H9 (cell line): ENCODE results near the gene TMBIM6. TPM values are rescaled to one million over a fixed set of nuclear protein-coding genes. Genes with fewer than 3 reads are reported as not detected.
"Not testable (repeated sequence)": the region's sequence is repeated elsewhere in the genome, so short reads cannot be mapped to it uniquely, and the experiment has no call there.

Experiments used
- DNase-seq: peaks from one replicate; pipeline ENCODE4 v3.0.0-alpha.2; 2017
- H2AFZ ChIP-seq: one replicate; pipeline ENCODE4 v1.6.1; 2013; ENCODE audit warnings: mild to moderate bottlenecking, low read length, control low read depth, moderate library complexity
- H2AK5ac ChIP-seq: 2 replicates; pipeline ENCODE4 v1.6.1; 2013; ENCODE audit warnings: low read length, control low read depth, mixed read lengths; ENCODE audit not compliant: insufficient read length
- H2BK120ac ChIP-seq: one replicate; pipeline ENCODE4 v1.6.1; 2013; ENCODE audit warnings: low read depth, mild to moderate bottlenecking, low read length, control low read depth, inconsistent platforms; ENCODE audit not compliant: poor library complexity, severe bottlenecking
- H2BK12ac ChIP-seq: 2 replicates; pipeline ENCODE4 v1.6.1; 2013; ENCODE audit warnings: low read length, control low read depth, mixed read lengths, low read depth; ENCODE audit not compliant: insufficient read length
- H2BK15ac ChIP-seq: 2 replicates; pipeline ENCODE4 v1.6.1; 2013; ENCODE audit warnings: low read depth, low read length, control low read depth
- H2BK20ac ChIP-seq: one replicate; pipeline ENCODE4 v1.6.1; 2013; ENCODE audit warnings: low read depth, mild to moderate bottlenecking, low read length, control low read depth, inconsistent platforms; ENCODE audit not compliant: poor library complexity, severe bottlenecking
- H2BK5ac ChIP-seq: 2 replicates; pipeline ENCODE4 v1.6.1; 2013; ENCODE audit warnings: low read length, control low read depth, mixed read lengths; ENCODE audit not compliant: insufficient read length
- H3K14ac ChIP-seq: 2 replicates; pipeline ENCODE4 v1.6.1; 2013; ENCODE audit warnings: low read length, control low read depth; ENCODE audit not compliant: insufficient read depth
- H3K18ac ChIP-seq: 2 replicates; pipeline ENCODE4 v1.6.1; 2013; ENCODE audit warnings: low read depth, mild to moderate bottlenecking, mixed read lengths, low read length, control low read depth; ENCODE audit not compliant: insufficient read length
- H3K23ac ChIP-seq: 2 replicates; pipeline ENCODE4 v1.6.1; 2013; ENCODE audit warnings: low read length, control low read depth, mixed read lengths, low read depth; ENCODE audit not compliant: insufficient read length
- H3K23me2 ChIP-seq: 2 replicates; pipeline ENCODE4 v1.6.1; 2013; ENCODE audit warnings: low read depth, mild to moderate bottlenecking, mixed read lengths, low read length, control low read depth; ENCODE audit not compliant: insufficient read length, poor library complexity, severe bottlenecking
- H3K27ac ChIP-seq: 2 replicates; pipeline ENCODE4 v1.5.1; 2013; ENCODE audit warnings: low read length, control low read depth, mixed read lengths, low read depth; ENCODE audit not compliant: insufficient read length
- H3K27me3 ChIP-seq: 2 replicates; pipeline ENCODE4 v1.6.1; 2013; ENCODE audit warnings: low read length, control low read depth, inconsistent platforms; ENCODE audit not compliant: insufficient read depth
- H3K4ac ChIP-seq: 2 replicates; pipeline ENCODE4 v1.6.1; 2013; ENCODE audit warnings: low read depth, mild to moderate bottlenecking, control low read depth, inconsistent platforms, low read length, moderate library complexity
- H3K4me1 ChIP-seq: 2 replicates; pipeline ENCODE4 v1.6.1; 2013; ENCODE audit warnings: low read length, control low read depth, inconsistent platforms; ENCODE audit not compliant: insufficient read depth
- H3K4me2 ChIP-seq: 2 replicates; pipeline ENCODE4 v1.6.1; 2013; ENCODE audit warnings: low read length, control low read depth, mixed read lengths; ENCODE audit not compliant: insufficient read length, insufficient read depth
- H3K56ac ChIP-seq: 2 replicates; pipeline ENCODE4 v1.6.1; 2013; ENCODE audit warnings: low read depth, mild to moderate bottlenecking, mixed read lengths, low read length, control low read depth; ENCODE audit not compliant: insufficient read length
- H3K79me1 ChIP-seq: 2 replicates; pipeline ENCODE4 v1.6.1; 2013; ENCODE audit warnings: low read depth, mild to moderate bottlenecking, moderate library complexity, low read length, control low read depth, inconsistent platforms; ENCODE audit not compliant: insufficient read depth, poor library complexity, severe bottlenecking
- H3K79me2 ChIP-seq: 2 replicates; pipeline ENCODE4 v1.6.1; 2013; ENCODE audit warnings: low read length, control low read depth, inconsistent platforms; ENCODE audit not compliant: insufficient read depth
- H3K9ac ChIP-seq: 2 replicates; pipeline ENCODE4 v1.6.1; 2013; ENCODE audit warnings: low read length, control low read depth, mixed read lengths; ENCODE audit not compliant: insufficient read length; ENCODE audit errors: extremely low read depth
- H3K9me3 ChIP-seq: one replicate; pipeline ENCODE4 v1.6.1; 2013; ENCODE audit warnings: low read depth, low read length, inconsistent platforms; ENCODE audit not compliant: control insufficient read depth
- H3T11ph ChIP-seq: one replicate; pipeline ENCODE4 v1.6.1; 2013; ENCODE audit warnings: mild to moderate bottlenecking, low read length, control low read depth, inconsistent platforms
- H4K20me1 ChIP-seq: one replicate; pipeline ENCODE4 v1.6.1; 2013; ENCODE audit not compliant: control insufficient read depth, insufficient read length, insufficient read depth
- H4K5ac ChIP-seq: 2 replicates; pipeline ENCODE4 v1.6.1; 2013; ENCODE audit warnings: low read depth, mild to moderate bottlenecking, mixed read lengths, low read length, control low read depth; ENCODE audit not compliant: insufficient read length
- H4K8ac ChIP-seq: replicated peaks from 2 replicates; pipeline ENCODE4 v1.6.1; 2013; ENCODE audit warnings: low read length, control low read depth, mixed read lengths, low read depth; ENCODE audit not compliant: insufficient read length
- H4K91ac ChIP-seq: 2 replicates; pipeline ENCODE4 v1.6.1; 2013; ENCODE audit warnings: low read depth, mild to moderate bottlenecking, moderate library complexity, mixed read lengths, low read length, control low read depth; ENCODE audit not compliant: insufficient read length
- H3K27ac Mint-ChIP-seq, 3 experiments: 2 replicates in 2 of 3; 3 replicates in 1 of 3; pipeline ENCODE4 v1.8.0; 2020 to 2021; ENCODE audit warnings: mixed read lengths in 3 of 3, mild to moderate bottlenecking in 1 of 3, moderate library complexity in 1 of 3
- H3K27me3 Mint-ChIP-seq: 2 replicates; pipeline ENCODE4 v1.8.0; 2021; ENCODE audit warnings: low read depth, mild to moderate bottlenecking, moderate library complexity, mixed read lengths
- H3K36me3 Mint-ChIP-seq, 3 experiments: 2 replicates in 2 of 3; 3 replicates in 1 of 3; pipeline ENCODE4 v1.8.0; 2020 to 2021; ENCODE audit warnings: low read depth in 3 of 3, mixed read lengths in 3 of 3; ENCODE audit not compliant: insufficient read depth in 1 of 3
- H3K4me1 Mint-ChIP-seq, 2 experiments: 2 replicates each; pipeline ENCODE4 v1.8.0; 2020; ENCODE audit warnings: mixed read lengths in 2 of 2
- H3K4me3 Mint-ChIP-seq, 2 experiments: 2 replicates in 1 of 2; 3 replicates in 1 of 2; pipeline ENCODE4 v1.8.0; 2020 to 2021; ENCODE audit warnings: mild to moderate bottlenecking in 2 of 2, mixed read lengths in 2 of 2, moderate library complexity in 1 of 2
- H3K9me3 Mint-ChIP-seq, 2 experiments: 2 replicates in 1 of 2; 3 replicates in 1 of 2; pipeline ENCODE4 v1.8.0; 2020; ENCODE audit warnings: mild to moderate bottlenecking in 2 of 2, mixed read lengths in 2 of 2, moderate library complexity in 1 of 2
- WGBS: extraction: QIAGEN DNeasy Blood & Tissue Kit; methylation state at CpG from one replicate; pipeline ENCODE4 v1.1.7; 2013; ENCODE audit warnings: missing lambda C conversion rate, low lambda C conversion rate, mixed read lengths; ENCODE audit not compliant: insufficient read length; ENCODE audit errors: extremely low coverage; 5-methylcytosine and 5-hydroxymethylcytosine counted together
- total RNA-seq: library from RNA; stranded (reverse); gene quantifications from 2 replicates; pipeline ENCODE4 v1.2.1, GENCODE V29; 2021
- TF ChIP-seq, protein P1 (sequence below): fragments of 200-600 bp; sonication (generic); conservative IDR thresholded peaks from 3 replicates; pipeline ENCODE4 v1.8.0; 2021; ENCODE audit warnings: antibody characterized with exemption, mild to moderate bottlenecking

TMBIM6 gene
- total RNA-seq, 1 experiment from 2014 or later = 362 TPM

DNA sequence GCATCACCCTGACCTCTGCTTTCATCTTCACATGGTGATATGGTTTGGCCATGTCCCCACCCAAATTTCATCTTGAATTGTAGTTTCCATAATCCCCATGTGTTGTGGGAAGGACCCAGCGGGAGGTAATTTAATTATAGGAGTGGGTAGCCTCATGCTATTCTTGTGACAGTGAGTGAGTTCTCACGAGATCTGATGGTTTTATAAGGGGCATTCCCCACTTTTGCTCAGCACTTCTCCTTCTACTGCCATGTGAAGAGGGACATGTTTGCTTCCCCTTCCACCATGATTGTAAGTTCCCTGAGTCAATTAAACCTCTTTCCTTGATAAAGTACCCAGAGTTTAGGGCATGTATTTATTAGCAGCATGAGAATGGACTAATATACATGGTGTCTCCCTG, 38.2 kb downstream of the TMBIM6 start:
- Histone ChIP-seq H2AFZ (no peak overlapping the region), H3K79me2 (no peaks in the 10 kb centered on the region), H3K4ac (no peak overlapping the region), H3K9ac (no peak overlapping the region), H3K23me2 (no peaks in the 10 kb centered on the region), H3K4me1 (no peaks in the 10 kb centered on the region), H3K79me1 (no peaks in the 10 kb centered on the region), H3K14ac (no peak overlapping the region), H3K4me2 (no peak overlapping the region), H2BK15ac (no peak overlapping the region), H3K56ac (no peak overlapping the region), H3K9me3 (no peaks in the 10 kb centered on the region), H3T11ph (no peak overlapping the region), H4K8ac (no peak overlapping the region), H3K27ac (no peak overlapping the region), H3K23ac (no peak overlapping the region), H3K27me3 (peaks cover 3% of the 10 kb centered on the region; the same call in 1 of the 2 replicates), H4K91ac (no peak overlapping the region), H2AK5ac (no peak overlapping the region), H2BK20ac (no peak overlapping the region), H4K20me1 (no peaks in the 10 kb centered on the region), H4K5ac (no peak overlapping the region), H2BK120ac (no peak overlapping the region), H3K18ac (no peak overlapping the region), H2BK12ac (no peak overlapping the region), H2BK5ac (no peak overlapping the region)
- Mint-ChIP-seq H3K27ac (no peak overlapping the region), H3K4me3 (no peak overlapping the region), H3K9me3 (no peaks in the 10 kb centered on the region), H3K4me1 (peaks cover 13 to 19% of the 10 kb centered on the region in 2 experiments), H3K36me3 (no peaks in the 10 kb centered on the region), H3K27me3 (peaks cover 43% of the 10 kb centered on the region)
- TF ChIP-seq, protein P1, sequence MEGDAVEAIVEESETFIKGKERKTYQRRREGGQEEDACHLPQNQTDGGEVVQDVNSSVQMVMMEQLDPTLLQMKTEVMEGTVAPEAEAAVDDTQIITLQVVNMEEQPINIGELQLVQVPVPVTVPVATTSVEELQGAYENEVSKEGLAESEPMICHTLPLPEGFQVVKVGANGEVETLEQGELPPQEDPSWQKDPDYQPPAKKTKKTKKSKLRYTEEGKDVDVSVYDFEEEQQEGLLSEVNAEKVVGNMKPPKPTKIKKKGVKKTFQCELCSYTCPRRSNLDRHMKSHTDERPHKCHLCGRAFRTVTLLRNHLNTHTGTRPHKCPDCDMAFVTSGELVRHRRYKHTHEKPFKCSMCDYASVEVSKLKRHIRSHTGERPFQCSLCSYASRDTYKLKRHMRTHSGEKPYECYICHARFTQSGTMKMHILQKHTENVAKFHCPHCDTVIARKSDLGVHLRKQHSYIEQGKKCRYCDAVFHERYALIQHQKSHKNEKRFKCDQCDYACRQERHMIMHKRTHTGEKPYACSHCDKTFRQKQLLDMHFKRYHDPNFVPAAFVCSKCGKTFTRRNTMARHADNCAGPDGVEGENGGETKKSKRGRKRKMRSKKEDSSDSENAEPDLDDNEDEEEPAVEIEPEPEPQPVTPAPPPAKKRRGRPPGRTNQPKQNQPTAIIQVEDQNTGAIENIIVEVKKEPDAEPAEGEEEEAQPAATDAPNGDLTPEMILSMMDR = no peak
- WGBS = no CpG with 5 or more reads among the region's 2 CpGs
- DNase-seq = no peak

DNA sequence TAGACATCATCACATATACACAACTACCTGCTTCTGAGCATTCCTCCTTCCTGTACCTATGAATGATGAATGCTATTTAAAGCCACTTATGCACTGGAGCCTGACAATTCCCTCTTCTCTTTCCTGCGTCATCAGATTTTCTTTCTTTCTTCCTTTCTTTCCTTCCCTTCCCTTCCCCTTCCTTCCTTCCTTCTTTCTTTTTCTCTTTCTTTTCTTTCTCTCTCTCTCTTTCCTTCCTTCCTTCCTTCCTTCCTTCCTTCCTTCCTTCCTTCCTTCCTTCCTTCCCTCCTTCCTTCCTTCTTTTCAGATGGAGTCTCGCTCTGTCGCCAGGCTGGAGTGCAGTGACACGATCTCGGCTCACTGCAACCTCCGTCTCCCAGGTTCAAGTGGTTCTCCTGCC, 39.6 kb downstream of the TMBIM6 start:
- H2BK20ac ChIP-seq, H3K9ac ChIP-seq, H3K4me3 Mint-ChIP-seq, H3K36me3 Mint-ChIP-seq, H3K27ac ChIP-seq, H2BK15ac ChIP-seq, H3K56ac ChIP-seq, H3K79me2 ChIP-seq, H2AK5ac ChIP-seq, H3K4ac ChIP-seq, H3K23ac ChIP-seq, H3K23me2 ChIP-seq, H2BK5ac ChIP-seq, H3K14ac ChIP-seq, H3T11ph ChIP-seq, H2BK120ac ChIP-seq, H3K4me2 ChIP-seq, H3K9me3 ChIP-seq, H3K27ac Mint-ChIP-seq, H3K18ac ChIP-seq, DNase-seq, H3K4me1 ChIP-seq, H2BK12ac ChIP-seq, H3K79me1 ChIP-seq, H4K20me1 ChIP-seq, H4K91ac ChIP-seq, H3K27me3 ChIP-seq, H2AFZ ChIP-seq, H3K9me3 Mint-ChIP-seq, H4K8ac ChIP-seq, H4K5ac ChIP-seq: not testable (repeated sequence)
- H3K4me1 Mint-ChIP-seq = peaks cover 13 to 19% of the 10 kb centered on the region in 2 experiments
- no CpG with 5 or more reads among the region's 6 CpGs for WGBS
- peaks cover 43% of the 10 kb centered on the region for H3K27me3 Mint-ChIP-seq
